Activated CD4-positive, alpha-beta T cell treated with anti-CD3 and anti-CD28 coated beads for 4 hours (primary cell): Measurements from ENCODE around the gene DUSP7.
A peak's percentile ranks its signal among the peaks of the same experiment; 100 is the strongest.

ENCODE experiments used
- DNase-seq, 2 donors: peaks; one replicate each; pipeline ENCODE4 v3.0.0-alpha.2; 2020

DUSP7 gene

GRCh38 chr3:52004163-52004787 lies 52.1 kb downstream of the DUSP7 start:
- no peak for DNase-seq

GRCh38 chr3:52002748-52003147 lies 53.6 kb downstream of the DUSP7 start:
- no peak for DNase-seq

- DNase-seq = peak; percentile 79 to 83
Measured at GRCh38 chr3:52001443-52001974, 54.9 kb downstream of the DUSP7 start.

GRCh38 chr3:51999846-52000245 lies 56.5 kb downstream of the DUSP7 start:
- DNase-seq = no peak
